Sigmoid colon (tissue), 7 donors: ENCODE measurements around the gene DTNBP1. TPM values are rescaled to one million over a fixed set of nuclear protein-coding genes. Genes with fewer than 3 reads are reported as not detected.

ENCODE experiments used
- DNase-seq: peaks from one replicate; pipeline ENCODE4 v3.0.0-alpha.2; 2019
- H3K27ac ChIP-seq, 4 donors: fragments of 200-600 bp; sonication (generic); one replicate each; pipeline ENCODE4 v1.5.1; 2016 to 2019; ENCODE audit warnings: mild to moderate bottlenecking in 1 of 4
- H3K27me3 ChIP-seq, 3 donors: fragments of 200-600 bp; sonication (generic); one replicate each; pipeline ENCODE4 v1.5.1; 2019; ENCODE audit warnings: mild to moderate bottlenecking in 1 of 3
- H3K36me3 ChIP-seq, 4 donors: fragments of 200-600 bp; sonication (generic); one replicate each; pipeline ENCODE4 v1.5.1; 2016 to 2019
- H3K4me1 ChIP-seq, 4 donors: fragments of 200-600 bp; sonication (generic); one replicate each; pipeline ENCODE4 v1.5.1; 2017 to 2019
- H3K4me3 ChIP-seq, 4 donors: fragments of 200-600 bp; sonication (generic); one replicate each; pipeline ENCODE4 v1.5.1; 2017 to 2019; ENCODE audit warnings: mild to moderate bottlenecking in 2 of 4, moderate library complexity in 1 of 4
- H3K9me3 ChIP-seq, 4 donors: fragments of 200-600 bp in 3 of 4; sonication (generic) in 3 of 4; one replicate each; pipeline versions ENCODE4 v1.5.1 to v1.6.1; 2013 to 2019
- CTCF ChIP-seq, 4 experiments: fragments of 450-650 bp in 3 of 4; fragments of 200-600 bp in 1 of 4; IDR thresholded peaks; one replicate each; pipeline ENCODE4 v1.5.1; 2016 to 2019; ENCODE audit warnings: antibody characterized with exemption in 4 of 4, mild to moderate bottlenecking in 3 of 4, moderate library complexity in 2 of 4
- EP300 ChIP-seq, 4 donors: sonication (generic); formaldehyde crosslinking; IDR thresholded peaks; one replicate each; pipeline ENCODE4 v1.6.1; 2017; ENCODE audit warnings: antibody characterized with exemption in 4 of 4
- POLR2A ChIP-seq, 2 donors: fragments of 450-650 bp; IDR thresholded peaks; one replicate each; pipeline ENCODE4 v1.6.1; 2016; ENCODE audit warnings: antibody characterized with exemption in 2 of 2, mild to moderate bottlenecking in 2 of 2, moderate library complexity in 2 of 2
- POLR2AphosphoS5 ChIP-seq, 4 donors: sonication (generic); formaldehyde crosslinking; IDR thresholded peaks; one replicate each; pipeline ENCODE4 v1.6.1; 2017; ENCODE audit warnings: antibody characterized with exemption in 4 of 4
- WGBS, 2 donors: extraction: QIAGEN DNeasy Blood & Tissue Kit; methylation state at CpG; one replicate each; pipeline ENCODE4 v1.1.7; 2013; 5-methylcytosine and 5-hydroxymethylcytosine counted together
- intact Hi-C: fragments of 100-400 bp; cut with DNase I; formaldehyde crosslinking; loops from one replicate; pipeline ENCODE4 v1.15.1; 2023
- polyA plus RNA-seq, 3 donors: library from polyadenylated mRNA; stranded (reverse); fragments of 200-250 nt; gene quantifications; one replicate each; pipeline ENCODE4 v1.2.3, GENCODE V29; 2013
- total RNA-seq, 4 donors: library from RNA; depleted of rRNA; stranded (reverse); fragments of >200 nt; gene quantifications; one replicate each; pipeline ENCODE4 v1.1.0, GENCODE V29; 2016
- donor health status: healthy with polysubstance abuse.
- donor health status: Bipolar disorder and iron deficiency.
- donor health status: healthy.

The DTNBP1 gene
- total and polyA plus RNA-seq, 7 donors, result 12.8 to 25.8 (median 18.7) TPM

DNA sequence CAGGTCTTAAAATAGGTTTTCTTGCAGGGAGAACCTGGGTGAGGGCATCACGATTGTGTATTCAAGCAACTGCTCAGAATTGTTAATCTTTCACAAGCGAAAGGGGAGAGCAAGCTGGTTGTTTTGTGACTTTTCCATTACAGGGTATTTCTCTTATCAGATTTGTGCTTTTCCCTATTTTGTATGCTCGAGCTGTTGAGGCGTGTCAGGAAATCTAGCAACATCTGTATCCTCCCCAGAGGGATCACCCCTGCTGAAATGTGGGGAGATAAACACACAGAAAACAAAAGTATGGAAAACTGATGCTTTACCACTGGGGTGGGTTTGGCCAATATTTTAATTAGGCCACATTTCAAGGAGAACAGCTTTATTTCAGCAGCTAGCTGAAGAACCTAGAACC is 187.0 kb downstream of the DTNBP1 start:
- no peak for TF ChIP-seq POLR2AphosphoS5 (IDR thresholded peaks at IDR 0.05)
- no peak for TF ChIP-seq CTCF (IDR thresholded peaks at IDR 0.05)
- TF ChIP-seq EP300 (IDR thresholded peaks at IDR 0.05), result no peak
- no peak for TF ChIP-seq POLR2A (IDR thresholded peaks at IDR 0.05)
- Histone ChIP-seq H3K27ac (peak overlapping the region; percentile 11 to 51 (median 32)), H3K4me3 (no peak overlapping the region), H3K27me3 (no peaks in the 10 kb centered on the region), H3K4me1 (peaks cover 0 to 49% (median 25%) of the 10 kb centered on the region in 4 donors), H3K9me3 (no peaks in the 10 kb centered on the region), H3K36me3 (peaks cover 0 to 4% (median 0%) of the 10 kb centered on the region in 4 donors)
- no peak for DNase-seq
- intact Hi-C loops, result no loop called here
- 75 to 88% methylated on average over 4 of the region's 4 CpGs for WGBS, 2 donors

DNA sequence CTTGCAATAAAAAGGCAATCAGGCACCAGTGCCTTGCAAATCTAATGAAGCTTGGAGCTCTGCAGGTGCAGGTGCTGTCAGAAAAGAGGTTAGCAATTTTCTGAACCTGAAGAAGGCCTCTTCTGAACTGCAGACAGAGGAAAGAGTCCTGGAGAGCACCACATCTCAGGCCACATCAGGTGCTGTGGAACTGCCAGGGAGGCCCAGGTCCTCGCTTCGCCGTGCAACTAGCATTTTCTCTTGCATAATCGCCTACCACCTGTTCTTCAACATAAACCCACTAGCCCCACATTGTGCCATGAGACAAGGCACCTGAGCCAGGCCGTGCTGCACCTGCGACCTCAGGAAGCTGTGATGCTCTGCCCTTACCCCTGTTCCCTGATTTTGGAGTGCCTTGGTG is 187.6 kb downstream of the DTNBP1 start:
- no peaks in the 10 kb centered on the region for H3K9me3 ChIP-seq
- WGBS, 2 donors, result 72 to 95% methylated on average over 6 of the region's 6 CpGs
- H3K27ac ChIP-seq, result no peak overlapping the region
- no peaks in the 10 kb centered on the region for H3K27me3 ChIP-seq
- DNase-seq, result no peak
- TF ChIP-seq CTCF (IDR thresholded peaks at IDR 0.05) (no peak), POLR2AphosphoS5 (IDR thresholded peaks at IDR 0.05) (no peak), POLR2A (IDR thresholded peaks at IDR 0.05) (no peak), EP300 (IDR thresholded peaks at IDR 0.05) (no peak)
- no peak overlapping the region for H3K4me3 ChIP-seq
- intact Hi-C loops, result no loop called here
- H3K4me1 ChIP-seq, result peaks cover 0 to 44% (median 23%) of the 10 kb centered on the region in 4 donors
- H3K36me3 ChIP-seq, result peaks cover 0 to 6% (median 0%) of the 10 kb centered on the region in 4 donors

DNA sequence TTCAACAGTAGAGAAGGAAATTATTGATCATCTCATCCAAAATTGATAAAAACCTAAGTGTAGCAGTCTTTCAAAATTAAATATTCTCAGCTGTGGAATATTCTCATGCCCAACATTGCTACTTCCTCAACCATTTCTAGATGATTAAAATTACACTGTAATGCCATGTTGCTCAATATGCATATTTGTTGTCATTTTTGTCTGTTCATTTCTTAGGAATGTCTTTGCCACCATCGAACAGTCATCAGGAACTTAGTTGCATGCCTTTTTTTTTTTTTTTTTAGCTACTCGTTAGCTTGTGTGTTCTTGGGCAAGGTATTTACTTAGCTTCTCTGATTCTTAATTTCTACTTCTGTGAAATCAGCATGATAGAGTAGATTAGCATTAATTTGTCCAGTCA is 188.6 kb downstream of the DTNBP1 start:
- H3K9me3 ChIP-seq, result no peaks in the 10 kb centered on the region
- 89 to 94% methylated on average over 2 of the region's 2 CpGs for WGBS, 2 donors

GRCh38 chr6:15473741-15474161 is 189.1 kb downstream of the DTNBP1 start:
- Histone ChIP-seq H3K27me3 (no peaks in the 10 kb centered on the region), H3K4me1 (peaks cover 0 to 30% (median 17%) of the 10 kb centered on the region in 4 donors), H3K4me3 (no peak overlapping the region), H3K27ac (peak overlapping the region in 2 of 4 donors; percentile 9 to 16), H3K36me3 (peaks cover 0 to 18% (median 2%) of the 10 kb centered on the region in 4 donors), H3K9me3 (no peaks in the 10 kb centered on the region)
- TF ChIP-seq EP300 (IDR thresholded peaks at IDR 0.05), result no peak
- no peak for TF ChIP-seq CTCF (IDR thresholded peaks at IDR 0.05)
- TF ChIP-seq POLR2AphosphoS5 (IDR thresholded peaks at IDR 0.05), result no peak
- no peak for TF ChIP-seq POLR2A (IDR thresholded peaks at IDR 0.05)
- WGBS, 2 donors, result 75 to 83% methylated on average over 6 of the region's 6 CpGs
- intact Hi-C loops, result no loop called here
- DNase-seq, result no peak

More for the DNA sequence above, 188.6 kb downstream of the DTNBP1 start:
- DNase-seq, result no peak
- Histone ChIP-seq H3K27ac (peak overlapping the region in 2 of 4 donors; percentile 9 to 16), H3K4me1 (peaks cover 0 to 33% (median 18%) of the 10 kb centered on the region in 4 donors), H3K36me3 (peaks cover 0 to 15% (median 2%) of the 10 kb centered on the region in 4 donors), H3K4me3 (no peak overlapping the region), H3K27me3 (no peaks in the 10 kb centered on the region)
- TF ChIP-seq EP300 (IDR thresholded peaks at IDR 0.05) (no peak), POLR2AphosphoS5 (IDR thresholded peaks at IDR 0.05) (no peak), CTCF (IDR thresholded peaks at IDR 0.05) (no peak), POLR2A (IDR thresholded peaks at IDR 0.05) (no peak)
- intact Hi-C loops, result no loop called here

- H3K27ac ChIP-seq, result peak overlapping the region in 1 of 4 donors; percentile 16
- H3K4me1 ChIP-seq, result peaks cover 0 to 30% (median 17%) of the 10 kb centered on the region in 4 donors
- H3K27me3 ChIP-seq, result no peaks in the 10 kb centered on the region
- 79 to 92% methylated on average over 7 of the region's 7 CpGs for WGBS, 2 donors
- no peaks in the 10 kb centered on the region for H3K9me3 ChIP-seq
- H3K4me3 ChIP-seq, result no peak overlapping the region
- intact Hi-C loops, result no loop called here
- peaks cover 0 to 21% (median 2%) of the 10 kb centered on the region in 4 donors for H3K36me3 ChIP-seq
- no peak for DNase-seq
- TF ChIP-seq POLR2AphosphoS5 (IDR thresholded peaks at IDR 0.05), result no peak
- TF ChIP-seq POLR2A (IDR thresholded peaks at IDR 0.05), result no peak
- no peak for TF ChIP-seq CTCF (IDR thresholded peaks at IDR 0.05)
- no peak for TF ChIP-seq EP300 (IDR thresholded peaks at IDR 0.05)
Observed at GRCh38 chr6:15473174-15473573, 189.7 kb downstream of the DTNBP1 start.
